Chondrocyte (in vitro differentiated cells): Measurements from ENCODE around the gene RFNG. TPM values are rescaled to one million over a fixed set of nuclear protein-coding genes. Genes with fewer than 3 reads are reported as not detected.

ENCODE experiments used
- DNase-seq: peaks from one replicate; pipeline ENCODE4 v3.0.0; 2021; ENCODE audit warnings: mixed read lengths, low spot score
- H3K27ac Mint-ChIP-seq: one replicate; pipeline ENCODE4 v1.8.0; 2021; ENCODE audit warnings: mild to moderate bottlenecking, moderate library complexity, mixed read lengths; ENCODE audit not compliant: unreplicated experiment
- H3K27me3 Mint-ChIP-seq: 2 replicates; pipeline ENCODE4 v1.8.0; 2021; ENCODE audit warnings: low read depth, mixed read lengths
- H3K36me3 Mint-ChIP-seq: 2 replicates; pipeline ENCODE4 v1.8.0; 2021; ENCODE audit warnings: low read depth, mixed read lengths
- H3K4me1 Mint-ChIP-seq: 2 replicates; pipeline ENCODE4 v1.8.0; 2021; ENCODE audit warnings: low read depth, mild to moderate bottlenecking, mixed read lengths
- H3K4me3 Mint-ChIP-seq: one replicate; pipeline ENCODE4 v1.8.0; 2021; ENCODE audit warnings: mild to moderate bottlenecking, moderate library complexity, mixed read lengths; ENCODE audit not compliant: unreplicated experiment
- H3K9me3 Mint-ChIP-seq: 2 replicates; pipeline ENCODE4 v1.8.0; 2021; ENCODE audit warnings: low read depth, mixed read lengths
- total RNA-seq: library from RNA; stranded (reverse); gene quantifications from 3 replicates; pipeline ENCODE4 v1.2.1, GENCODE V29; 2021
- TF ChIP-seq, protein P1 (sequence below): fragments of 200-600 bp; sonication (generic); IDR thresholded peaks from 2 replicates; pipeline ENCODE4 v1.5.0; 2021; ENCODE audit warnings: antibody characterized with exemption, mild to moderate bottlenecking, moderate library complexity

RFNG gene
- total RNA-seq, 1 donor from 2014 or later = 47.4 TPM

DNA sequence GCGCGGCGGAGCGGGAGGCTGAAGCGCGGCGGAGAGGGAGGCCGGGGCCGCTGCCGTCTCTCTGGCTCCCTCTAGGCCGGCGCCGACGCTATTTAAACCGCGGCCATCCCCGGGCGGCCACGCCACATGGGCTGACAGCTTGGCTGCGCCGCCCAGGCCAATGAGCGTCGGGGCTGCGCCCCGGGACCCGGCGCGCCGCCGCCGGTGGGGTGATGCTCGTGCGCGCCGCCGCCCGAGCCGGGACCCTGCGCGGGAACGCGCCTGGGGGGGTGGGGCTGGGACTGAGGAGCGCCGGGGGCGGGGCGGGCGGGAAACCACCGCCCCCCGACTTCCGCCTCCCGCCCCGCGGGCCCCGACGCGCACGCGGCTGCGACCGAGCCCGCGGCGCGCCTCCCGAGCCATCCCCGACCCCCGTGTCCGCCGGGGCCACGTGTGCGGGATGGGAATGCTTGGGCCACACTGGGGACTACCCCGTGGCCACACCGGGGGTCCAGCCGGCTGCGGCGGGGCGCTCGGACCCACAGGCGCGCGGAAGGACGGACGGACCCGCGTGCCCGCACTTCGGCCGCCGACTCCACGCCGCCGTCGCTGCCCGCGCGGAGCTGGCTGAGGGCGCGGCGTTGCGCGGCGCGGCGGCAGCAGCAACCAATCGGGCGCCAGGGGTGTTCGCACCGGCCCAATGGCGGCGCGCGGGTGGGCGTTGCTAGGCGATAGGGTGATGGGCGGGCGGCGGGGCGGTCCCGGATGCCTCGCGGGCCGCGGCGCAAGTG is 46.7 kb upstream of the RFNG start, which contains the start of gene FASN:
Gene FASN (minus strand): TSS at position 68 of the 770 bp plus-strand sequence. CDS start 1,791 bp downstream, outside the sequence.
- Mint-ChIP-seq H3K27ac (peak within 1 kb of the TSS; percentile 32), H3K9me3 (no peaks in the 10 kb centered on the region), H3K4me3 (peak within 1 kb of the TSS; percentile 67), H3K4me1 (peaks cover 22% of the 10 kb centered on the region), H3K36me3 (peaks cover 2% of the 10 kb centered on the region), H3K27me3 (no peaks in the 10 kb centered on the region)
- DNase-seq = no peak
- TF ChIP-seq, protein P1, sequence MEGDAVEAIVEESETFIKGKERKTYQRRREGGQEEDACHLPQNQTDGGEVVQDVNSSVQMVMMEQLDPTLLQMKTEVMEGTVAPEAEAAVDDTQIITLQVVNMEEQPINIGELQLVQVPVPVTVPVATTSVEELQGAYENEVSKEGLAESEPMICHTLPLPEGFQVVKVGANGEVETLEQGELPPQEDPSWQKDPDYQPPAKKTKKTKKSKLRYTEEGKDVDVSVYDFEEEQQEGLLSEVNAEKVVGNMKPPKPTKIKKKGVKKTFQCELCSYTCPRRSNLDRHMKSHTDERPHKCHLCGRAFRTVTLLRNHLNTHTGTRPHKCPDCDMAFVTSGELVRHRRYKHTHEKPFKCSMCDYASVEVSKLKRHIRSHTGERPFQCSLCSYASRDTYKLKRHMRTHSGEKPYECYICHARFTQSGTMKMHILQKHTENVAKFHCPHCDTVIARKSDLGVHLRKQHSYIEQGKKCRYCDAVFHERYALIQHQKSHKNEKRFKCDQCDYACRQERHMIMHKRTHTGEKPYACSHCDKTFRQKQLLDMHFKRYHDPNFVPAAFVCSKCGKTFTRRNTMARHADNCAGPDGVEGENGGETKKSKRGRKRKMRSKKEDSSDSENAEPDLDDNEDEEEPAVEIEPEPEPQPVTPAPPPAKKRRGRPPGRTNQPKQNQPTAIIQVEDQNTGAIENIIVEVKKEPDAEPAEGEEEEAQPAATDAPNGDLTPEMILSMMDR = peak; percentile 76

DNA sequence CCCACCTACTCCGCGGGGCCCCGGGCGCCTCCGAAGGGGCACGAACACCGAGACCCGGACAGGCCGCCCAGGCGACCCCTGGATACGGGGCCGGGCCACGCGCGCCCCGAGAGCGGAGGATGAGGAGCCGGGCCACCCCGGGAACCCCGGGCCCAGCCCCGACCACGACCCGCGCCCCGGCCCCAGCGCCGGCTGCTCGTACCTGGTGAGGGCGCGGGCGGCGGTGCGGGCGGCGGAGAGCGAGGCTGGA is 46.2 kb upstream of the RFNG start:
- Mint-ChIP-seq H3K9me3 (no peaks in the 10 kb centered on the region), H3K4me3 (peak overlapping the region; percentile 53), H3K36me3 (peaks cover 4% of the 10 kb centered on the region), H3K27me3 (no peaks in the 10 kb centered on the region), H3K27ac (no peak overlapping the region), H3K4me1 (peaks cover 22% of the 10 kb centered on the region)
- TF ChIP-seq, protein P1 = no peak
- no peak for DNase-seq

DNA sequence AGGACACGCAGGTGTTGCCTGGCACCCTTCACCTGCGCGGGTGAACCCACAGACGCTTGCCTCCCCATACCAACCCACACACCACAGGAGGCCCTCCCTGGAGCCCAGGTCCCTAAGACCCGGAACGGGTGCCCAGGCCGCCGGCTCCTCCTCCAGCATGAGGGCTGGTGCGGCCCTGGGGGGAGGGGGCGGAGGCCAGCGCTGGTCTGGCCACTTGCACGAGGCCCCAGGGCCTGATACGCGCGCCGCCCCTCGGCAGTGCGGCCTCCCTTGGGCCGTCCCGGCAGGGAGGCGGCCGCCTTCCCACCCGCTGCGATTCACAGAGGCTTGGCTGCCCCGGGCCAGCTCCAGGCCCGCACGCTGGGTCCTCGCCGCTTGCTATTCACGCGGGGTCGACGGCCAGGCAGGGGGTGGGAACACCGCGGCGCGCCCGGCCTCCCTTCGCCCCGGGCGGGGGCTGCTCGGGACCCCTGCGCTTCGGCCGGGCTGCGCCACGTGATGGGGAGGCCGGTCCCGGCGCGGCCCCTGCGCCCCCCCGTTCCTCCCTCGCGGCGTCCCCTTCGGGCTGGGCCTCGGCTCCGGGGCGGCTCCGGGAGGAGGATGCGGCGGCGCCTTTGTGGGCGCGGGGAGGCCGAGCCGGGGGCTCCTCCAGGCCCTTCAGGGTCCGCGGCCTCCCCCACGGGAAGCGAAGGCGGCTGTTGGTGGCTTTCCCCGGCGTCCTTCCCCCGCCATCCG is 45.7 kb upstream of the RFNG start:
- H3K9me3 Mint-ChIP-seq = no peaks in the 10 kb centered on the region
- H3K4me1 Mint-ChIP-seq = peaks cover 22% of the 10 kb centered on the region
- peak overlapping the region; percentile 32 for H3K27ac Mint-ChIP-seq
- no peaks in the 10 kb centered on the region for H3K27me3 Mint-ChIP-seq
- peaks cover 4% of the 10 kb centered on the region for H3K36me3 Mint-ChIP-seq
- peak overlapping the region; percentile 67 for H3K4me3 Mint-ChIP-seq
- DNase-seq = peak; percentile 92
- TF ChIP-seq, protein P1 = no peak

DNA sequence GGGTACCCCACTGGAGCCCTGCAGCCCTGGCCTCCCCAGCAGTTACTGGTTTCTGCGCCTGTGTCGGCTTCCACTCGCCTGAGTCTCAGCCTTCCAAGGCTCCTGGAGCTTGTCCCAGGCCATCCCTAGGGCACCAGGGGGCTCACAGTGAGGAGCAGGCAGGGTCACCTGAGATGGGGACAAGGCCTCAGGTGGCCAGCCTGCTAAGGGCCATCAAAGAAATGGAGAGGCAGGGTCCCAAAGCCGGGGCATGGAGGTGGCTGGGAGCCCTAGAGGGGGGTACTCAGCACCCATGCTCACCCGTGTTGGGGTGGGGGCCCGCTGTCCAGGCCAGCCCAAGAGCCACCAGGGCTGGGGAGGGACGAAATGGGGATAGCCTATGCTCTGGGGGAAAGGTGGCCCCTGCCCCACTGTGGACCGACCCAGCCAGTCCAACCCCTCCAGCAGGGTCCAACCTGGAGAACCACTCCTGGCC is 45.1 kb upstream of the RFNG start:
- no peak for DNase-seq
- Mint-ChIP-seq H3K9me3 (no peaks in the 10 kb centered on the region), H3K27ac (peak overlapping the region; percentile 32), H3K4me1 (peaks cover 22% of the 10 kb centered on the region), H3K36me3 (peaks cover 4% of the 10 kb centered on the region), H3K27me3 (no peaks in the 10 kb centered on the region), H3K4me3 (peak overlapping the region; percentile 67)
- TF ChIP-seq, protein P1 = no peak

DNA sequence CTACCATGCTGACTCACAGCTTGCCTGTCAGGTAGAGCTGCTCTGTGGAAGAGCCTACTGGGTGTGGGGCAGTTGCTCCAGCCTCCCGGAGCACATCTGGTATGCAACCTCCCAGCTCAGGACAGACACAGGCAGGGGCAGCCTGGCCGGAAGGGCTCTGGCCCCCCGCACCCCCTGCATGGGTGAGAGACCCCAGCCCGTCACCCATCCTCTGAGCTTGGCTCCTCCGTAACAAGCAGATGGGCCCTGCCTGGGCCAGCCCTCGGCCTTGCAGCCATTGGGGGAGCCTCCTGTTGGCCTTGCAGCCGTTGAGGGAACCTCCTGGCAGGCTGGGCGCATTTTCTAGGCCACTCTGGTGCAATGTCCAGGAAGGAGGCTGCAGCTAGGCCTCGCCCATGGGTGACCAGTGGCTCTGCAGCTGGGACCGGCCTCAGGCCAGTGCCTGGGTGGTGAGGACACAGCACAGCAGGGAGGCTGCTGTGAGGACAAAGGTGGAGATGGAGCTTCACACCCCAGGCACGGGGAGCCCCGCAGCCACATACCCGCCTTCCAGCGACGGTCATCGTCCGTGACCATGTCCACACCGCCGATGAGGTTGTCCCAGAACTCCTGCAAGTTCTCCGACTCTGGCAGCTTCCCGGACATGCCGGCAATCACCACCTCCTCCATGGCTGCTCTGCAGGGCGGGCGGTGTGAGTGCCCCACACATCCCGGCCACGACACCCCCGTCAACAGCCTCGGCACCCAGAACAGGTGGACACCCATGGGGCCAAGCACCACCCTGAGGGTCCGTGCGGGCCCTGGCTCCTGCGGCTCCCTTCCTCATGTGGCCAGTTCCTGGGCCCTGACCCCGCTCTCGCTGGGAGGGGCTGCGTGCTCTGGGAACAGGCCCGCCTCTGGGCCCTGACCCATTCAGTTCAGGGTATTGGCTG is 44.4 kb upstream of the RFNG start:
- H3K4me3 Mint-ChIP-seq = peak overlapping the region; percentile 67
- H3K9me3 Mint-ChIP-seq = no peaks in the 10 kb centered on the region
- H3K27ac Mint-ChIP-seq = peak overlapping the region; percentile 32
- TF ChIP-seq, protein P1 = no peak
- peak; percentile 94 for DNase-seq
- H3K27me3 Mint-ChIP-seq = no peaks in the 10 kb centered on the region
- peaks cover 22% of the 10 kb centered on the region for H3K4me1 Mint-ChIP-seq
- peaks cover 5% of the 10 kb centered on the region for H3K36me3 Mint-ChIP-seq
